Measurements from ENCODE around the gene SIX5. TPM values are rescaled to one million over a fixed set of nuclear protein-coding genes. Genes with fewer than 3 reads are reported as not detected.

SIX5 gene
- total and polyA plus RNA-seq, 9 of the 15 experiments (the other 6 are each of a cell fraction or from before 2014, with no cell fraction given), result 1.4 to 17.2 (median 7.4) TPM; not detected in 2

DNA sequence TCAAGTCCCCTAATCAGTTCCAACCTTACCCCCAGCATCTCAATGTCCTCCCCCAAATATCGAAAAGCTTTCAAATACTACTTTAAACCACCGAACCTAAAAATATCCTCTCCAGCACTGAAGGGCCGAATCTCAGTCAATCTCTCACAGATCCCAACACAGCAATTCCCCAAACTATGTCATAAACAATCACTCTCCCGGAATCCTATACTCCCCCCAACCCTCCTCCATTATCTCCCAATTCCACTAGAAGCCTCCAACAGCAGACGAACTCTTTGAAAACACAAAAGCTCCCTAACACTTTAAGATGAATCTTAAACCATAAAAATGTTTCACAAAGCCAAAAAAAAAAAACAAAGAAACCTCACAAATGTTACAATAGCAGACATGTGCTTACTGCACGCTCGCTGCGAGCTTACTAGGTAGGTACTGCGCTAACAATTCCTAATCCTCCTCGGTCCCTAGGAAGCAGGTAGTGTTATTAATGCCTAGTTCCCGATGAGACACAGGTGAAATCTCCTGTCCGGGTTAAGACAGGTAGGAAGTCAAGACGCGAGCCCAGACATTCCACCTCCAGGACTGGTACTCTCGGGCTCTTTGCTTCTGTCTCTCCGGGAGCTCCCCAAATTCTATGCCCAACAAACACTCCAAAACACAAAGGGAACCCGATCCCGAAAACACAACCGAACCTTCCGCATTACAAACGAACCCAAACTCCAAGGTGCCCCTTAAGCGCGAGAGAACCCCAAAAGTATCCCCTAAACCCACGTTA lies 52.5 kb downstream of the SIX5 start (continued):
- TF ChIP-seq, protein P1, sequence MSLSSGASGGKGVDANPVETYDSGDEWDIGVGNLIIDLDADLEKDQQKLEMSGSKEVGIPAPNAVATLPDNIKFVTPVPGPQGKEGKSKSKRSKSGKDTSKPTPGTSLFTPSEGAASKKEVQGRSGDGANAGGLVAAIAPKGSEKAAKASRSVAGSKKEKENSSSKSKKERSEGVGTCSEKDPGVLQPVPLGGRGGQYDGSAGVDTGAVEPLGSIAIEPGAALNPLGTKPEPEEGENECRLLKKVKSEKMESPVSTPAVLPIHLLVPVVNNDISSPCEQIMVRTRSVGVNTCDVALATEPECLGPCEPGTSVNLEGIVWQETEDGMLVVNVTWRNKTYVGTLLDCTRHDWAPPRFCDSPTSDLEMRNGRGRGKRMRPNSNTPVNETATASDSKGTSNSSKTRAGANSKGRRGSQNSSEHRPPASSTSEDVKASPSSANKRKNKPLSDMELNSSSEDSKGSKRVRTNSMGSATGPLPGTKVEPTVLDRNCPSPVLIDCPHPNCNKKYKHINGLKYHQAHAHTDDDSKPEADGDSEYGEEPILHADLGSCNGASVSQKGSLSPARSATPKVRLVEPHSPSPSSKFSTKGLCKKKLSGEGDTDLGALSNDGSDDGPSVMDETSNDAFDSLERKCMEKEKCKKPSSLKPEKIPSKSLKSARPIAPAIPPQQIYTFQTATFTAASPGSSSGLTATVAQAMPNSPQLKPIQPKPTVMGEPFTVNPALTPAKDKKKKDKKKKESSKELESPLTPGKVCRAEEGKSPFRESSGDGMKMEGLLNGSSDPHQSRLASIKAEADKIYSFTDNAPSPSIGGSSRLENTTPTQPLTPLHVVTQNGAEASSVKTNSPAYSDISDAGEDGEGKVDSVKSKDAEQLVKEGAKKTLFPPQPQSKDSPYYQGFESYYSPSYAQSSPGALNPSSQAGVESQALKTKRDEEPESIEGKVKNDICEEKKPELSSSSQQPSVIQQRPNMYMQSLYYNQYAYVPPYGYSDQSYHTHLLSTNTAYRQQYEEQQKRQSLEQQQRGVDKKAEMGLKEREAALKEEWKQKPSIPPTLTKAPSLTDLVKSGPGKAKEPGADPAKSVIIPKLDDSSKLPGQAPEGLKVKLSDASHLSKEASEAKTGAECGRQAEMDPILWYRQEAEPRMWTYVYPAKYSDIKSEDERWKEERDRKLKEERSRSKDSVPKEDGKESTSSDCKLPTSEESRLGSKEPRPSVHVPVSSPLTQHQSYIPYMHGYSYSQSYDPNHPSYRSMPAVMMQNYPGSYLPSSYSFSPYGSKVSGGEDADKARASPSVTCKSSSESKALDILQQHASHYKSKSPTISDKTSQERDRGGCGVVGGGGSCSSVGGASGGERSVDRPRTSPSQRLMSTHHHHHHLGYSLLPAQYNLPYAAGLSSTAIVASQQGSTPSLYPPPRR (CRISPR knock-in tag; IDR thresholded peaks at IDR 0.05; ENCODE audit: borderline replicate concordance), result no peak
- TF ChIP-seq, protein P2, sequence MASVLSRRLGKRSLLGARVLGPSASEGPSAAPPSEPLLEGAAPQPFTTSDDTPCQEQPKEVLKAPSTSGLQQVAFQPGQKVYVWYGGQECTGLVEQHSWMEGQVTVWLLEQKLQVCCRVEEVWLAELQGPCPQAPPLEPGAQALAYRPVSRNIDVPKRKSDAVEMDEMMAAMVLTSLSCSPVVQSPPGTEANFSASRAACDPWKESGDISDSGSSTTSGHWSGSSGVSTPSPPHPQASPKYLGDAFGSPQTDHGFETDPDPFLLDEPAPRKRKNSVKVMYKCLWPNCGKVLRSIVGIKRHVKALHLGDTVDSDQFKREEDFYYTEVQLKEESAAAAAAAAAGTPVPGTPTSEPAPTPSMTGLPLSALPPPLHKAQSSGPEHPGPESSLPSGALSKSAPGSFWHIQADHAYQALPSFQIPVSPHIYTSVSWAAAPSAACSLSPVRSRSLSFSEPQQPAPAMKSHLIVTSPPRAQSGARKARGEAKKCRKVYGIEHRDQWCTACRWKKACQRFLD (CRISPR knock-in tag; IDR thresholded peaks at IDR 0.05), result no peak
- TF ChIP-seq, protein P3, sequence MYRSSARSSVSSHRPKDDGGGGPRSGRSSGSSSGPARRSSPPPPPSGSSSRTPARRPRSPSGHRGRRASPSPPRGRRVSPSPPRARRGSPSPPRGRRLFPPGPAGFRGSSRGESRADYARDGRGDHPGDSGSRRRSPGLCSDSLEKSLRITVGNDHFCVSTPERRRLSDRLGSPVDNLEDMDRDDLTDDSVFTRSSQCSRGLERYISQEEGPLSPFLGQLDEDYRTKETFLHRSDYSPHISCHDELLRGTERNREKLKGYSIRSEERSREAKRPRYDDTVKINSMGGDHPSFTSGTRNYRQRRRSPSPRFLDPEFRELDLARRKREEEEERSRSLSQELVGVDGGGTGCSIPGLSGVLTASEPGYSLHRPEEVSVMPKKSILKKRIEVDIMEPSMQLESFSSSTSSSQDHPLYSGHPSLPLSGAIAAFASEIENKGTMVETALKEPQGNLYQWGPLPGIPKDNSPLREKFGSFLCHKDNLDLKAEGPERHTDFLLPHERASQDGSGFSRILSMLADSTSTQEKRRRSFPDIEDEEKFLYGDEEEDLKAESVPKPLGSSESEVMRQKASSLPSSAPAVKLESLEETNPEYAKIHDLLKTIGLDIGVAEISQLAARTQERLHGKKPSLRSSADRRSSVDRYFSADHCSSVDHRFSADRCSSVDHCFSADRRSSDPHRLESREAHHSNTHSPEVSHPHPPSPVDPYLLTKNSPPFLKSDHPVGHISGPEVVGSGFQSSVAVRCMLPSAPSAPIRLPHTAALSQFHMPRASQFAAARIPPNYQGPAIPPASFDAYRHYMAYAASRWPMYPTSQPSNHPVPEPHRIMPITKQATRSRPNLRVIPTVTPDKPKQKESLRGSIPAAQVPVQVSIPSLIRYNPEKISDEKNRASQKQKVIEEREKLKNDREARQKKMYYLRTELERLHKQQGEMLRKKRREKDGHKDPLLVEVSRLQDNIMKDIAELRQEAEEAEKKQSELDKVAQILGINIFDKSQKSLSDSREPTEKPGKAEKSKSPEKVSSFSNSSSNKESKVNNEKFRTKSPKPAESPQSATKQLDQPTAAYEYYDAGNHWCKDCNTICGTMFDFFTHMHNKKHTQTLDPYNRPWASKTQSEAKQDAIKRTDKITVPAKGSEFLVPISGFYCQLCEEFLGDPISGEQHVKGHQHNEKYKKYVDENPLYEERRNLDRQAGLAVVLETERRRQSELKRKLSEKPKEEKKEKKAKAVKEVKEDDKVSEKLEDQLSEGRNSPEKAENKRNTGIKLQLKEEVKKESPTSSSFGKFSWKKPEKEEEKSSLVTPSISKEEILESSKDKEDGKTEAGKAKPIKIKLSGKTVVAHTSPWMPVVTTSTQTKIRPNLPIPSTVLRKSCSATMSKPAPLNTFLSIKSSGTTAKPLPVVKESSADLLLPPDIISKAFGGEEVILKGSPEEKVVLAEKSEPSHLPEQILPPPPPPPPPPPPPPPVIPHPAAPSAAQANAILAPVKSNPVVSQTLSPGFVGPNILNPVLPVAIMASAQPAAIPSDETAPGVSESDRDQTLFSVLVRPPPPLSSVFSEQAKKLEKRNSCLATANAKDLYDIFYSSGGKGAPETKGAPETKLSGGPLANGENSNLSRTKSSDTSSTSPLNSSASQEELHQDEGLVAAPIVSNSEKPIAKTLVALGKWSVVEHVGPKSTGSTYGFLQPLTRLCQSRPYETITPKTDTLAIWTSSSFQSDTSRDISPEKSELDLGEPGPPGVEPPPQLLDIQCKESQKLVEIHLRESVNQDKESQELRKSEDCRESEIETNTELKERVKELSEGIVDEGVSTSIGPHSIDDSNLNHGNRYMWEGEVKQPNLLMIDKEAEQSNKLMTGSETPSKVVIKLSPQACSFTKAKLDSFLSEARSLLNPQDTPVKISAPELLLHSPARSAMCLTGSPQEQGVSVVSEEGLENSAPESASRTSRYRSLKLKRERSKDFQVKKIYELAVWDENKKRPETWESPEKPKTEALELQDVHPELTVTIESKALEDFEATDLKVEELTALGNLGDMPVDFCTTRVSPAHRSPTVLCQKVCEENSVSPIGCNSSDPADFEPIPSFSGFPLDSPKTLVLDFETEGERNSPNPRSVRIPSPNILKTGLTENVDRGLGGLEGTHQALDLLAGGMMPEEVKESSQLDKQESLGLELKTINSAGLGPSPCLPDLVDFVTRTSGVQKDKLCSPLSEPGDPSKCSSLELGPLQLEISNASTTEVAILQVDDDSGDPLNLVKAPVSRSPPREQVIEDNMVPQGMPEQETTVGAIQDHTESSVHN (IDR thresholded peaks at IDR 0.05; ENCODE audit: borderline replicate concordance in 1 of 2, low read depth in 1 of 2), result no peak
- TF ChIP-seq ZNF354B (CRISPR knock-in tag; IDR thresholded peaks at IDR 0.05), result no peak
- TF ChIP-seq, protein P4, sequence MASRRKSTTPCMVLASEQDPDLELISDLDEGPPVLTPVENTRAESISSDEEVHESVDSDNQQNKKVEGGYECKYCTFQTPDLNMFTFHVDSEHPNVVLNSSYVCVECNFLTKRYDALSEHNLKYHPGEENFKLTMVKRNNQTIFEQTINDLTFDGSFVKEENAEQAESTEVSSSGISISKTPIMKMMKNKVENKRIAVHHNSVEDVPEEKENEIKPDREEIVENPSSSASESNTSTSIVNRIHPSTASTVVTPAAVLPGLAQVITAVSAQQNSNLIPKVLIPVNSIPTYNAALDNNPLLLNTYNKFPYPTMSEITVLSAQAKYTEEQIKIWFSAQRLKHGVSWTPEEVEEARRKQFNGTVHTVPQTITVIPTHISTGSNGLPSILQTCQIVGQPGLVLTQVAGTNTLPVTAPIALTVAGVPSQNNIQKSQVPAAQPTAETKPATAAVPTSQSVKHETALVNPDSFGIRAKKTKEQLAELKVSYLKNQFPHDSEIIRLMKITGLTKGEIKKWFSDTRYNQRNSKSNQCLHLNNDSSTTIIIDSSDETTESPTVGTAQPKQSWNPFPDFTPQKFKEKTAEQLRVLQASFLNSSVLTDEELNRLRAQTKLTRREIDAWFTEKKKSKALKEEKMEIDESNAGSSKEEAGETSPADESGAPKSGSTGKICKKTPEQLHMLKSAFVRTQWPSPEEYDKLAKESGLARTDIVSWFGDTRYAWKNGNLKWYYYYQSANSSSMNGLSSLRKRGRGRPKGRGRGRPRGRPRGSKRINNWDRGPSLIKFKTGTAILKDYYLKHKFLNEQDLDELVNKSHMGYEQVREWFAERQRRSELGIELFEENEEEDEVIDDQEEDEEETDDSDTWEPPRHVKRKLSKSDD (conservative IDR thresholded peaks at IDR 0.05; ENCODE audit: low read length), result no peak
- no peak for TF ChIP-seq ZNF583 (CRISPR knock-in tag; IDR thresholded peaks at IDR 0.05)
- TF ChIP-seq TCF7 (IDR thresholded peaks at IDR 0.05; ENCODE audit: borderline replicate concordance), result no peak
- TF ChIP-seq POU5F1 (IDR thresholded peaks at IDR 0.05; ENCODE audit: borderline replicate concordance, low read depth, low read length, partially characterized antibody), result no peak
